Mucosa of descending colon (tissue), 3 donors: ENCODE results near the gene ERBB4. TPM values are rescaled to one million over a fixed set of nuclear protein-coding genes. Genes with fewer than 3 reads are reported as not detected.

Experiments used
- ATAC-seq: fragments of 200-7000 bp; cut with Tn5 transposase; one replicate; pipeline ENCODE4 v1.9.1; 2020; ENCODE audit warnings: mild to moderate bottlenecking, moderate library complexity
- DNase-seq, 3 donors: peaks; one replicate each; pipeline ENCODE4 v3.0.0-alpha.2; 2020
- H3K36me3 ChIP-seq: fragments of 200-600 bp; one replicate; pipeline ENCODE4 v1.8.0; 2021; ENCODE audit warnings: low read depth, mild to moderate bottlenecking
- H3K4me1 ChIP-seq: fragments of 200-600 bp; one replicate; pipeline ENCODE4 v1.8.0; 2021; ENCODE audit warnings: low read depth, mild to moderate bottlenecking
- H3K4me3 ChIP-seq: fragments of 200-600 bp; one replicate; pipeline ENCODE4 v1.8.0; 2021; ENCODE audit warnings: mild to moderate bottlenecking
- H3K9me3 ChIP-seq: fragments of 200-600 bp; one replicate; pipeline ENCODE4 v1.8.0; 2021; ENCODE audit warnings: mild to moderate bottlenecking
- CTCF ChIP-seq: fragments of 200-600 bp; IDR thresholded peaks from one replicate; pipeline ENCODE4 v1.8.0; 2022; ENCODE audit warnings: antibody characterized with exemption, mild to moderate bottlenecking
- intact Hi-C, 2 donors: fragments of 100-400 bp; cut with DNase I in 1 of 2; cut with micrococcal nuclease in 1 of 2; formaldehyde crosslinking; loops; one replicate each; pipeline versions ENCODE4 v1.11.0 to v1.11.1; 2022; cut with DNase I, micrococcal nuclease
- total RNA-seq, 3 donors: library from RNA; stranded (reverse); fragmentation: NEBNext Ultra II Directional in 2 of 3; extraction: Animal tissue kit (Norgen Biotek cat#: 25700) in 2 of 3; gene quantifications; one replicate each; pipeline versions ENCODE4 v1.2.1 to v1.2.4, GENCODE V29; 2021 to 2023
- donor health status: DM: no; HTN: no; CAD: no; lungs with moderate emphysema.
- donor health status: DM: no; HTN: no; CAD: no.
- donor health status: DM: no; HTN: yes; CAD: no.

Gene ERBB4
- total RNA-seq, 3 donors from 2014 or later: 0.05 to 0.25 TPM; not detected in 1

GRCh38 chr2:212007972-212008371, 530.6 kb downstream of the ERBB4 start:
- no peaks in the 10 kb centered on the region for H3K4me1 ChIP-seq
- no peak for DNase-seq
- no peak for TF ChIP-seq CTCF
- ATAC-seq: no peak
- H3K4me3 ChIP-seq: no peak overlapping the region
- intact Hi-C loops: no loop called here
- no peaks in the 10 kb centered on the region for H3K36me3 ChIP-seq
- H3K9me3 ChIP-seq: no peaks in the 10 kb centered on the region

GRCh38 chr2:212005085-212005671, 533.4 kb downstream of the ERBB4 start:
- no peak overlapping the region for H3K4me3 ChIP-seq
- no peak for ATAC-seq
- no peaks in the 10 kb centered on the region for H3K36me3 ChIP-seq
- intact Hi-C loops: no loop called here
- no peaks in the 10 kb centered on the region for H3K4me1 ChIP-seq
- no peaks in the 10 kb centered on the region for H3K9me3 ChIP-seq
- TF ChIP-seq CTCF: no peak
- DNase-seq: peak in 2 of 3 donors; percentile 17 to 24

- DNase-seq: no peak
- no peak overlapping the region for H3K4me3 ChIP-seq
- intact Hi-C loops: no loop called here
- no peaks in the 10 kb centered on the region for H3K36me3 ChIP-seq
- H3K9me3 ChIP-seq: no peaks in the 10 kb centered on the region
- no peak for TF ChIP-seq CTCF
- no peaks in the 10 kb centered on the region for H3K4me1 ChIP-seq
- no peak for ATAC-seq
Measured at GRCh38 chr2:212001325-212001724, 537.3 kb downstream of the ERBB4 start.

GRCh38 chr2:211996857-211997256, 541.7 kb downstream of the ERBB4 start:
- ATAC-seq (no peak), DNase-seq (no peak)
- TF ChIP-seq CTCF: no peak
- intact Hi-C loops: no loop called here
- no peaks in the 10 kb centered on the region for H3K4me1 ChIP-seq
- no peaks in the 10 kb centered on the region for H3K9me3 ChIP-seq
- H3K4me3 ChIP-seq: no peak overlapping the region
- no peaks in the 10 kb centered on the region for H3K36me3 ChIP-seq

- ATAC-seq (no peak), DNase-seq (no peak)
- TF ChIP-seq CTCF: no peak
- intact Hi-C loops: no loop called here
- Histone ChIP-seq H3K4me3 (no peak overlapping the region), H3K9me3 (no peaks in the 10 kb centered on the region), H3K36me3 (no peaks in the 10 kb centered on the region), H3K4me1 (no peaks in the 10 kb centered on the region)
Measured at GRCh38 chr2:211994806-211995205, 543.8 kb downstream of the ERBB4 start.

GRCh38 chr2:211990335-211990734, 548.3 kb downstream of the ERBB4 start:
- ATAC-seq (no peak), DNase-seq (no peak)
- Histone ChIP-seq H3K9me3 (no peaks in the 10 kb centered on the region), H3K4me1 (no peaks in the 10 kb centered on the region), H3K4me3 (no peak overlapping the region), H3K36me3 (no peaks in the 10 kb centered on the region)
- TF ChIP-seq CTCF: no peak
- intact Hi-C loops: no loop called here
